NCI-H2171 (cell line): Measurements from ENCODE around the gene FGGY.
"Not testable (repeated sequence)": the region's sequence is repeated elsewhere in the genome, so short reads cannot be mapped to it uniquely, and the experiment has no call there.

Experiments
- DNase-seq: peaks from one replicate; lab custom pipeline; 2025; lab: John Stamatoyannopoulos, UW

The FGGY gene

GRCh38 chr1:59443310-59443709 lies 146.4 kb downstream of the FGGY start:
- DNase-seq = no peak

DNA sequence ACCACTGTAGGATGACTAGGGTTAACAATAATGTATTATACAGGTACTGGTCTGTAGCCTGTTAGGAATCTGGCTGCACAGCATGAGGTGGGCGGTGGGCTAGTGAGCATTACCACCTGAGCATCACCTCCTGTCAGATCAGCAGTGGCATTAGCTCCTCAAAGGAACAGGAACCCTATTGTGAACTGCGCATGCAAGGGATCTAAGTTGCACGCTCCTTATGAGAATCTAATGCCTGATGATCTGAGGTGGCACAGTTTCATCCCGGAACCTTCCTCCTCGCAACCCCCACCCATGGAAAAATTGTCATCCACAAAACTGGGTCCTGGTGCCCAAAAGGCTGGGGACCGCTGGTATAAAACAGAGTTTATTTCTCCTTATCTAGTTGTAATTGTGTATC lies 147.6 kb downstream of the FGGY start:
- no peak for DNase-seq

- DNase-seq = no peak
Measured at GRCh38 chr1:59445040-59445439, 148.1 kb downstream of the FGGY start.

- DNase-seq = no peak
Measured at GRCh38 chr1:59446257-59446901, 149.5 kb downstream of the FGGY start.

DNA sequence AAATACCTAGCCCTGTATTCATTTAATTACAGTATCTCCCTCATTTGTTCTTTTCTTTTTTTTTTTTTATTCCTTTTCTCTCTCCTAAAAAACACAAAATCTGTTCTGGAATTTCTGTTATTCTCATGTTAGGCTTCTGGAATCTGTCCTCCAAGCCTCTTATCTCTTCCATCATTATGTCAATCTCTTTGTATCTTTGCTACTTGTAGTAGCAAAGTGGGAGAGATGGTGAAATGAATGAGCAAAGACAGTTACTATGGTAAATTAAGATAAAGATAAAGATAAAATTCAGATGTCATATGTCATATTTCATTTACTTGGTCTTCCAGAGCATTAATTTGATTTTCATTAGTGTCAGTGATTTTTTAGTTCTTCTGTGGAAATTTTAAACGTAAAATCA lies 155.1 kb downstream of the FGGY start:
- DNase-seq = no peak

- DNase-seq = no peak
Measured at GRCh38 chr1:59452559-59452958, 155.7 kb downstream of the FGGY start.

- DNase-seq = no peak
Measured at GRCh38 chr1:59453297-59453968, 156.5 kb downstream of the FGGY start.

- DNase-seq = no peak
Measured at GRCh38 chr1:59455206-59455605, 158.3 kb downstream of the FGGY start.

- no peak for DNase-seq
Measured at GRCh38 chr1:59457786-59458185, 160.9 kb downstream of the FGGY start.

- DNase-seq = no peak
Measured at GRCh38 chr1:59458884-59459283, 162.0 kb downstream of the FGGY start.

- DNase-seq = not testable (repeated sequence)
Measured at GRCh38 chr1:59462942-59463341, 166.0 kb downstream of the FGGY start.

- not testable (repeated sequence) for DNase-seq
Measured at GRCh38 chr1:59465478-59465877, 168.6 kb downstream of the FGGY start.

- DNase-seq = no peak
Measured at GRCh38 chr1:59468828-59469428, 172.0 kb downstream of the FGGY start.

- not testable (repeated sequence) for DNase-seq
Measured at GRCh38 chr1:59471991-59472570, 175.2 kb downstream of the FGGY start.

DNA sequence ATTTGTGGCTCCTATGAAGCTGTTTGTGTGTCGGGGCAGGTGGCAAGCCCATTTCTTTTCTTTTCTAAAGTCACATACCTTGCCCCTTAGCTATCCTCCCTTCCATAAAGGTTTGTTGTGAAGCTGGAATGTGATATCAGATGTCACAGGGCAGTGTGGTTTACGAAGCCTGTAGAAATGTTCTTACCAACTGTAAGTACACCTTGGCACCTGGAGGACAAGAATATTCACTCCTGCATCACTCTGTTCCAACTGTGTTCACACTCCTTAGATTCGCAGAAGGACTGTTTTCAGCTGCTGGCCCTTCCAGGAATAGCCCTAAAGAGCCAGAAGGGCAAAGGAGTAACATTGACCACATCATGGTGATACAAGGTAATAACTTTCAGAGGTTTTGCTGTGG lies 176.9 kb downstream of the FGGY start:
- no peak for DNase-seq

- no peak for DNase-seq
Measured at GRCh38 chr1:59474496-59474895, 177.6 kb downstream of the FGGY start.

- no peak for DNase-seq
Measured at GRCh38 chr1:59475737-59476136, 178.8 kb downstream of the FGGY start.

- no peak for DNase-seq
Measured at GRCh38 chr1:59477286-59477685, 180.4 kb downstream of the FGGY start.

DNA sequence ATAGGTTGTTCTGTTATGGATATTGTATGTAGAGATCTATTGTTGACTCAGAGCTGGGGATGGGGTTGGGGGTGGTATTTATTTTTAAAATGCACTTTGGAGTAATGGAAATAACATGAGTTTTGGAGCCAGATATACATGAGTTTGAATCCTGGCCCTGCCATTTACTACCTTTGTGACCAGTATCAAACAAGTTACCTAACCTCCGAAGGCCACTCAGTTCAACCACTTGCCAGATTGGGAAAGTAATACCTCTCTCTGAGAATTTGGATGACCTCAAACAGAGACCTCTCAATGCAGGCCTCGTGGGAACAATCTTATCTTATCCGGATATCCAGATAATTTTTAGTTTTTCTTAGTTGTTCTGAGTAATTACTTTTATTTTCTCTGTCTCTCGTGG lies 181.0 kb downstream of the FGGY start:
- DNase-seq = no peak

GRCh38 chr1:59478822-59479221 lies 181.9 kb downstream of the FGGY start:
- no peak for DNase-seq

GRCh38 chr1:59480188-59480888 lies 183.4 kb downstream of the FGGY start:
- DNase-seq = no peak

GRCh38 chr1:59481881-59482505 lies 185.1 kb downstream of the FGGY start:
- peak; percentile 23 for DNase-seq
